ENCODE measurements around the gene ST3GAL5. TPM values are rescaled to one million over a fixed set of nuclear protein-coding genes. Genes with fewer than 3 reads are reported as not detected.

Gene ST3GAL5
- total and polyA plus RNA-seq, 8 donors = 58.4 to 108 (median 93.9) TPM

- Histone ChIP-seq H3K4me3 (no peak overlapping the region), H3K4me1 (no peaks in the 10 kb centered on the region), H3K27ac (no peak overlapping the region), H3K27me3 (no peaks in the 10 kb centered on the region), H3K36me3 (peaks cover 0 to 77% of the 10 kb centered on the region in 2 donors), H3K9me3 (peaks cover 0 to 3% of the 10 kb centered on the region in 2 donors)
- DNase-seq (no peak), ATAC-seq (peak; percentile 31)
- peak; percentile 17 to 50 for TF ChIP-seq CTCF (IDR thresholded peaks at IDR 0.05)
- intact Hi-C loops (cut with DNase I) = no loop called here
Observed at GRCh38 chr2:85843543-85843942, 45.2 kb downstream of the ST3GAL5 start.

- DNase-seq (no peak), ATAC-seq (no peak)
- Histone ChIP-seq H3K27me3 (no peaks in the 10 kb centered on the region), H3K27ac (no peak overlapping the region), H3K4me1 (no peaks in the 10 kb centered on the region), H3K9me3 (peaks cover 0 to 3% of the 10 kb centered on the region in 2 donors), H3K4me3 (no peak overlapping the region), H3K36me3 (peaks cover 0 to 51% of the 10 kb centered on the region in 2 donors)
- TF ChIP-seq CTCF (IDR thresholded peaks at IDR 0.05) = no peak
- intact Hi-C loops (cut with DNase I) = no loop called here
Observed at GRCh38 chr2:85840091-85840490, 48.7 kb downstream of the ST3GAL5 start.

GRCh38 chr2:85839461-85839860 lies 49.3 kb downstream of the ST3GAL5 start:
- DNase-seq = no peak
- Histone ChIP-seq H3K4me1 (no peaks in the 10 kb centered on the region), H3K27me3 (no peaks in the 10 kb centered on the region), H3K27ac (no peak overlapping the region), H3K36me3 (peaks cover 0 to 45% of the 10 kb centered on the region in 2 donors), H3K9me3 (peaks cover 0 to 3% of the 10 kb centered on the region in 2 donors), H3K4me3 (no peak overlapping the region)
- no peak for TF ChIP-seq CTCF (IDR thresholded peaks at IDR 0.05)
- ATAC-seq = no peak
- intact Hi-C loops (cut with DNase I) = no loop called here

- Histone ChIP-seq H3K27ac (no peak overlapping the region), H3K4me1 (no peaks in the 10 kb centered on the region), H3K36me3 (peaks cover 0 to 36% of the 10 kb centered on the region in 2 donors), H3K9me3 (peaks cover 0 to 3% of the 10 kb centered on the region in 2 donors), H3K27me3 (no peaks in the 10 kb centered on the region), H3K4me3 (no peak overlapping the region)
- intact Hi-C loops (cut with DNase I) = no loop called here
- no peak for DNase-seq
- no peak for ATAC-seq
- TF ChIP-seq CTCF (IDR thresholded peaks at IDR 0.05) = no peak
Observed at GRCh38 chr2:85838641-85839040, 50.1 kb downstream of the ST3GAL5 start.

- Histone ChIP-seq H3K4me1 (no peaks in the 10 kb centered on the region), H3K27me3 (no peaks in the 10 kb centered on the region), H3K4me3 (no peak overlapping the region), H3K9me3 (no peaks in the 10 kb centered on the region), H3K36me3 (peaks cover 0 to 32% of the 10 kb centered on the region in 2 donors), H3K27ac (no peak overlapping the region)
- intact Hi-C loops (cut with DNase I) = no loop called here
- no peak for TF ChIP-seq CTCF (IDR thresholded peaks at IDR 0.05)
- DNase-seq (no peak), ATAC-seq (no peak)
Observed at GRCh38 chr2:85838181-85838580, 50.6 kb downstream of the ST3GAL5 start.
